ENCODE results near the gene BTD. TPM values are rescaled to one million over a fixed set of nuclear protein-coding genes. Genes with fewer than 3 reads are reported as not detected.
"Not testable (repeated sequence)": the region's sequence is repeated elsewhere in the genome, so short reads cannot be mapped to it uniquely, and the experiment has no call there.

Gene BTD
- total RNA-seq, 4 donors from 2014 or later = 17.0 to 49.4 (median 41.6) TPM

DNA sequence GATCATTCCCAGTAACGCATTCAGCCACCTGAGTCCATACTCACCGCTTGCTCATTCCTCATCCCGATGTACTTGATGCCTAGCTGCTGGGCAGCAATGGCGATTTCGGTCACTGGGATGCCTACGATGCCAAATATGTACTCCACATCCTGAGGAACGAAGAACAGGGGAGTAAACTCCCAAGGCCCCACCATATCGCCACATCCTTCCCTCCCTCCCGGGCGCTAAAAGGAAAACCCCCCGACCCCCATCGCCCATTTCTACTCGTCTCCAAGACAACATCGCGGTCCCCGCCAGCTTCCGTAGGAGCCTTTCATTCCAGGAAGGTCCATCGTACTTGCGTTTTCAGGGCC, 523 bp upstream of the BTD start:
- DNase-seq (ENCODE audit: low spot score) (no peak), ATAC-seq (ENCODE audit: low FRiP score) (peak; percentile 21)
- TF ChIP-seq, protein P1, sequence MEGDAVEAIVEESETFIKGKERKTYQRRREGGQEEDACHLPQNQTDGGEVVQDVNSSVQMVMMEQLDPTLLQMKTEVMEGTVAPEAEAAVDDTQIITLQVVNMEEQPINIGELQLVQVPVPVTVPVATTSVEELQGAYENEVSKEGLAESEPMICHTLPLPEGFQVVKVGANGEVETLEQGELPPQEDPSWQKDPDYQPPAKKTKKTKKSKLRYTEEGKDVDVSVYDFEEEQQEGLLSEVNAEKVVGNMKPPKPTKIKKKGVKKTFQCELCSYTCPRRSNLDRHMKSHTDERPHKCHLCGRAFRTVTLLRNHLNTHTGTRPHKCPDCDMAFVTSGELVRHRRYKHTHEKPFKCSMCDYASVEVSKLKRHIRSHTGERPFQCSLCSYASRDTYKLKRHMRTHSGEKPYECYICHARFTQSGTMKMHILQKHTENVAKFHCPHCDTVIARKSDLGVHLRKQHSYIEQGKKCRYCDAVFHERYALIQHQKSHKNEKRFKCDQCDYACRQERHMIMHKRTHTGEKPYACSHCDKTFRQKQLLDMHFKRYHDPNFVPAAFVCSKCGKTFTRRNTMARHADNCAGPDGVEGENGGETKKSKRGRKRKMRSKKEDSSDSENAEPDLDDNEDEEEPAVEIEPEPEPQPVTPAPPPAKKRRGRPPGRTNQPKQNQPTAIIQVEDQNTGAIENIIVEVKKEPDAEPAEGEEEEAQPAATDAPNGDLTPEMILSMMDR (IDR thresholded peaks at IDR 0.05) = no peak

DNA sequence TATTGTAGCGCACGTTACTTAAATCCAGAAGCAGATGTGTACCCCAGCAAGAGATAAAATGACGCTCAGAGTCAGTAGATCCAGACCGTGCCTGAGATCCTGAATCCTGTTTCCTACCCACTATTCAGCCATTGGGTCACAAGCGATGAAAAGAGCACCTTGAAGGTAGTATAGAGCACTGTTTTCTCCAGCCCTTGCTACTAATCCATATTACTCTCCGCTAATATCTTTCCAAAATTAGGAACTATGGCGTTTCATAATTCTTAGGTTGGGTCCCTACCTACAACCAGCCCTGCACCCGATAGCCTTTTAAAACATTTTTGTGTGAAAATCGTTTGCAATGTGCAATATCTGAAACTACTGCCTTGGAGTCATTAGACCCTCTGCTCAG, 596 bp downstream of the BTD start:
- no peak for DNase-seq (ENCODE audit: low spot score)
- TF ChIP-seq, protein P1 (IDR thresholded peaks at IDR 0.05) = no peak
- peak; percentile 34 for ATAC-seq (ENCODE audit: low FRiP score)

DNA sequence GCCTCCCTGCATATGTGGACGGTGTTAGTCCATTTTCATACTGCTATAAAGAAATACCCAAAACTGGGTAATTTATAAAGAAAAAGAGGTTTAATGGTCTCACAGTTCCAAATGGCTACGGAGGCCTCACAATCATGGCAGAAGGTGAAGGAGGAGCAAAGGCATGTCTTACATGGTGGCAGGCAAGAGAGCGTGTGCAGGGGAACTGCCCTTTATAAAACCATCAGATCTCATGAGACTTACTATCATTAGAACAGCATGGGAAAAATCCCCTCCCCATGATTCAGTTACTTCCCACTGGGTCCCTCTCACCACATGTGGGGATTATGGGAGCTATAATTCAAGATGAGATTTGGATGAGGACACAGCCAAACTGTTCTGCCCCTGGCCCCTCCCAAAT, 1.3 kb downstream of the BTD start:
- DNase-seq (ENCODE audit: low spot score); ATAC-seq (ENCODE audit: low FRiP score): not testable (repeated sequence)

DNA sequence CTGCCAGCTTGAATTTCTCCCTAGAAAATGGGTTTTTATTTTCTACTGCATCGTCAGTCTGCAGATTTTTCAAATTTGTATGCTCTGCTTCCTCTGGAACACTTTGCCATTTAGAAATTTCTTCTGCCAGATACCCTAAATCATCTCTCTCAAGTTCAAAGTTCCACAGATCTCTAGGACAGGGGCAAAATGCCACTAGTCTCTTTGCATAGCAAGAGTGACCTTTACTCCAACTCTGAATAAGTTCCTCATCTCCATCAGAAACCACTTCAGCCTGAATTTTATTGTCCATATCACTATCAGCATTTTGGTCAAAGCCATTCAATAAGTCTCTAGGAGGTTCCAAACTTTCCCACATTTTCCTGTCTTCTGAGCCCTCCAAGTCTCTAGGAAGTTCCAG, 3.0 kb downstream of the BTD start:
- DNase-seq (ENCODE audit: low spot score); ATAC-seq (ENCODE audit: low FRiP score): not testable (repeated sequence)

DNA sequence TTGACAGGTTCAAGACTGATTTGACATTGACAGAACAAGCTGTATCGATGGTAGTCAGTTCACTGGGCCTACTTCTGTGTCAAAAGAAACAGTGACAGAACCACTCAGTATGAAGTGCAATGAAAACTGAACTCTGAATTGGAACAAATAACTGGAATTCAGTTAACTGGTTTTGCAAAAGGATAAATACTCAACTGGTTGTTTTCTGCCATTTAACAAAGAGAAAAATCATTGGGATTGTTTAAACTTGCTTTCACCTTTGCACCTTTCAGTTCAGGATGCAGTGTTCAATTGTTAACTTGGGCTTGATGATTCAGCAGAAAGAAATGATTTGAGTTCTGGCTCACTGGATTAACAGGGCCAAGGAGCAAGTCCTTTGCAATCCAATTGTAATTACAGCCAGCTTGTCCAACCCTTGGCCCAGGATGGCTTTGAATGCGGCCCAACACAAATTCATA, 4.9 kb downstream of the BTD start:
- DNase-seq (ENCODE audit: low spot score) (no peak), ATAC-seq (ENCODE audit: low FRiP score) (no peak)
- TF ChIP-seq, protein P1 (IDR thresholded peaks at IDR 0.05) = no peak

DNA sequence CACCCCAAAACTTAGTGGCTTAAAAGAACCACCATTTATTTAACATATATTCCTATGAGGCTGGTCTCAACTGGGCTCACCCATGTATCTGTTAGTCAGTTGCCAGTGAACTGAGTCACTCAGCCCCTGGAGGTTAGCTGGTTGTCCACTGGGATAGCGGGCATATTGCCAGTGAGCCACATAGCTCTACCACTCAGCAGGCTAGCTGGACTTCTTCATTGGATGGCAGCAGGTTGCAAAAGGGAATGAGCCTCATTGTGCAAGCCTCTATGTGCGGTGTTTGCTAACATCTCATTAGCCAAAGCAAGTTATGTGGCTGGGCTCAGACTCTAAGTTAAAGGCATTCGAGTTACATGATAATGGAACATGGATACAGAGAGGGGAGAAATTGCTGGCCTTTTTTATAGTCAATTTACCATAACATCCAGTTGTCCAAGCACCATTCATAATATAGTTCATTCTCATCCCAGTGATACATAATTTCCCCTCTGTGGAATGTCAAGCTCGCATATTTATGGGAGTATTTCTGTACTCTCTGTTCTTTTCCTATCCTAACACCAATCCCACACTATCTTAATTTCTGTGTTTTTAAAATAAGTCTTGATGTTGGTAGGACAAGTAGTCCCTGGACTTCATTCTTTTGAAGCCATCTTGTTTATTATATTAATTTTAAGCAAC, 8.7 kb downstream of the BTD start:
- TF ChIP-seq, protein P1 (IDR thresholded peaks at IDR 0.05) = no peak
- ATAC-seq (ENCODE audit: low FRiP score) (peak; percentile 75), DNase-seq (ENCODE audit: low spot score) (no peak)

DNA sequence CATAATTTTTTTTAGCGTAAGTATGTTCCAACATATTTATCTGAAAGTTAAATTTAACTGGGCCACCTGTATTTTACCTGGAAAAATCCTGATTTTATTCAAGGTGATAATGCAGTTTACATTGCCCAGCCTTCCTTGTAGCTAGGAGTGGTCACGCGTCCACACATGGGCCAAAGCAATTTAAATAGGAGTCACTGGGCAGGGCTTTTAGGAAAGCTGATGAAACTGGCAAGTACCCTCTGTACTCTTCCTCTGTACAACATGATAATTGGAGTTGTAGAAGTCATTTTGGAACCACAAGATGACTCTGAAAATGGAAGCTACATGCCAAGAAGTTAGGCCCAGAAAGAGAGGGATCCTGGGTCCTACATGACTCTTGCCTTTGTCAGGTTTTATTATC, 9.5 kb downstream of the BTD start:
- no peak for ATAC-seq (ENCODE audit: low FRiP score)
- TF ChIP-seq, protein P1 (IDR thresholded peaks at IDR 0.05) = no peak

DNA sequence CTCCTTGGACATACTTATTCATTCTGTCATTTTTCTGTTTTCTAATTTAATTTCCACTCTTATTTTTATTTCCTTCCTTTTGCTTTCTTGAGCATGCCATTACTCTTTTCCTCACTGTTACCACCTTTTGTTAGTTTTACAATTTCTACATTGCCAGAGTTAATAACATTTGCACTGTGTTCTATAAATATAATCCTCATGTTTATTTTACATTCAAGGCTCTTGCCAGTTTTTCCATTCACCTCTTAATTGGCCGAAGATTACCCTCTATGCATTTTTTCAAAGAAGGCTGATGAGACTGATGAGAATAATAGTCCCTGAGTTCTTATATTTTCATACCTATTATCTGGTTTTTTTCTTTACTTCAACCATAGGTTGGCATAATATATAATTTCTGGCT, 10.5 kb downstream of the BTD start:
- TF ChIP-seq, protein P1 (IDR thresholded peaks at IDR 0.05) = no peak
- DNase-seq (ENCODE audit: low spot score) (no peak), ATAC-seq (ENCODE audit: low FRiP score) (no peak)

More for the DNA sequence above, 9.5 kb downstream of the BTD start:
- DNase-seq (ENCODE audit: low spot score) = no peak
